Panc1 (cell line): ENCODE results near the gene GIT1.

ENCODE experiments used
- POLR2AphosphoS5 ChIP-seq: IDR thresholded peaks from 2 replicates; pipeline ENCODE4 v1.6.1; 2012; ENCODE audit warnings: mild to moderate bottlenecking, low read depth, low read length, moderate library complexity
- TF ChIP-seq, protein P1 (sequence below): fragments of 450-650 bp; IDR thresholded peaks from 2 replicates; pipeline ENCODE4 v1.5.1; 2017; ENCODE audit warnings: mild to moderate bottlenecking

- TF ChIP-seq, protein P1, sequence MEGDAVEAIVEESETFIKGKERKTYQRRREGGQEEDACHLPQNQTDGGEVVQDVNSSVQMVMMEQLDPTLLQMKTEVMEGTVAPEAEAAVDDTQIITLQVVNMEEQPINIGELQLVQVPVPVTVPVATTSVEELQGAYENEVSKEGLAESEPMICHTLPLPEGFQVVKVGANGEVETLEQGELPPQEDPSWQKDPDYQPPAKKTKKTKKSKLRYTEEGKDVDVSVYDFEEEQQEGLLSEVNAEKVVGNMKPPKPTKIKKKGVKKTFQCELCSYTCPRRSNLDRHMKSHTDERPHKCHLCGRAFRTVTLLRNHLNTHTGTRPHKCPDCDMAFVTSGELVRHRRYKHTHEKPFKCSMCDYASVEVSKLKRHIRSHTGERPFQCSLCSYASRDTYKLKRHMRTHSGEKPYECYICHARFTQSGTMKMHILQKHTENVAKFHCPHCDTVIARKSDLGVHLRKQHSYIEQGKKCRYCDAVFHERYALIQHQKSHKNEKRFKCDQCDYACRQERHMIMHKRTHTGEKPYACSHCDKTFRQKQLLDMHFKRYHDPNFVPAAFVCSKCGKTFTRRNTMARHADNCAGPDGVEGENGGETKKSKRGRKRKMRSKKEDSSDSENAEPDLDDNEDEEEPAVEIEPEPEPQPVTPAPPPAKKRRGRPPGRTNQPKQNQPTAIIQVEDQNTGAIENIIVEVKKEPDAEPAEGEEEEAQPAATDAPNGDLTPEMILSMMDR, result peak; percentile 80
- TF ChIP-seq POLR2AphosphoS5, result no peak
These were observed 16.5 kb downstream of the GIT1 start for GRCh38 chr17:29572691-29573557.
